Measurements from ENCODE around the gene EPN1.

GRCh38 chr19:55673889-55674288 lies 1.1 kb upstream of the EPN1 start:
- TF ChIP-seq CTCF (IDR thresholded peaks at IDR 0.05) (no peak), POLR2AphosphoS5 (IDR thresholded peaks at IDR 0.05) (no peak), POLR2A (IDR thresholded peaks at IDR 0.05) (no peak), EP300 (IDR thresholded peaks at IDR 0.05) (no peak)

All from stomach (tissue), 4 donors.